Dendritic cell treated with granulocyte-macrophage colony-stimulating factor and Interleukin-4, amounts not matched to agents 40 ng/mL and 50 ng/mL, for 4 days (primary cell): ENCODE measurements around the gene FAM219A.

Source experiments
- H3K27ac Mint-ChIP-seq: one replicate; pipeline ENCODE4 v1.8.0; 2022; ENCODE audit warnings: mild to moderate bottlenecking, mixed read lengths
- H3K27me3 Mint-ChIP-seq: one replicate; pipeline ENCODE4 v1.8.0; 2022; ENCODE audit warnings: mild to moderate bottlenecking, mixed read lengths
- H3K36me3 Mint-ChIP-seq: one replicate; pipeline ENCODE4 v1.8.0; 2022; ENCODE audit warnings: low read depth, mixed read lengths
- H3K4me1 Mint-ChIP-seq: one replicate; pipeline ENCODE4 v1.8.0; 2022; ENCODE audit warnings: low read depth, mixed read lengths
- H3K4me3 Mint-ChIP-seq: one replicate; pipeline ENCODE4 v1.8.0; 2022; ENCODE audit warnings: mild to moderate bottlenecking, moderate library complexity, mixed read lengths
- H3K9me3 Mint-ChIP-seq: one replicate; pipeline ENCODE4 v1.8.0; 2022; ENCODE audit warnings: mixed read lengths
- intact Hi-C: fragments of 100-400 bp; cut with micrococcal nuclease; formaldehyde crosslinking; loops from one replicate; pipeline ENCODE4 v1.15.0; 2022

FAM219A gene

GRCh38 chr9:34419716-34420504 is 38.5 kb downstream of the FAM219A start:
- intact Hi-C loops = no loop called here
- no peak overlapping the region for H3K27ac Mint-ChIP-seq
- H3K36me3 Mint-ChIP-seq = no peaks in the 10 kb centered on the region
- no peak overlapping the region for H3K4me3 Mint-ChIP-seq
- no peaks in the 10 kb centered on the region for H3K9me3 Mint-ChIP-seq
- H3K4me1 Mint-ChIP-seq = no peaks in the 10 kb centered on the region
- no peaks in the 10 kb centered on the region for H3K27me3 Mint-ChIP-seq

- Mint-ChIP-seq H3K4me3 (no peak overlapping the region), H3K36me3 (no peaks in the 10 kb centered on the region), H3K27ac (no peak overlapping the region), H3K27me3 (peaks cover 2% of the 10 kb centered on the region), H3K4me1 (no peaks in the 10 kb centered on the region), H3K9me3 (no peaks in the 10 kb centered on the region)
- intact Hi-C loops = no loop called here
Measured at GRCh38 chr9:34417734-34418133, 40.6 kb downstream of the FAM219A start.

- peaks cover 2% of the 10 kb centered on the region for H3K27me3 Mint-ChIP-seq
- intact Hi-C loops = no loop called here
- no peaks in the 10 kb centered on the region for H3K4me1 Mint-ChIP-seq
- no peak overlapping the region for H3K4me3 Mint-ChIP-seq
- H3K27ac Mint-ChIP-seq = no peak overlapping the region
- H3K36me3 Mint-ChIP-seq = no peaks in the 10 kb centered on the region
- no peaks in the 10 kb centered on the region for H3K9me3 Mint-ChIP-seq
Measured at GRCh38 chr9:34413231-34413852, 45.0 kb downstream of the FAM219A start.

GRCh38 chr9:34412336-34412735 is 46.0 kb downstream of the FAM219A start:
- Mint-ChIP-seq H3K4me3 (no peak overlapping the region), H3K27me3 (peaks cover 2% of the 10 kb centered on the region), H3K36me3 (no peaks in the 10 kb centered on the region), H3K27ac (no peak overlapping the region), H3K9me3 (no peaks in the 10 kb centered on the region), H3K4me1 (peaks cover 4% of the 10 kb centered on the region)
- intact Hi-C loops = no loop called here

GRCh38 chr9:34409154-34409553 is 49.2 kb downstream of the FAM219A start:
- intact Hi-C loops = loop anchor here (10.0 kb wide), 1 partner anchor 136 kb away; no protein-coding TSS in a partner anchor

GRCh38 chr9:34408173-34408572 is 50.2 kb downstream of the FAM219A start:
- intact Hi-C loops = loop anchor here (10.0 kb wide), 1 partner anchor 137 kb away; no protein-coding TSS in a partner anchor
- peaks cover 25% of the 10 kb centered on the region for H3K36me3 Mint-ChIP-seq
- H3K9me3 Mint-ChIP-seq = no peaks in the 10 kb centered on the region
- H3K4me3 Mint-ChIP-seq = no peak overlapping the region
- no peak overlapping the region for H3K27ac Mint-ChIP-seq
- H3K27me3 Mint-ChIP-seq = peaks cover 2% of the 10 kb centered on the region
- peaks cover 4% of the 10 kb centered on the region for H3K4me1 Mint-ChIP-seq

More at GRCh38 chr9:34409154-34409553, 49.2 kb downstream of the FAM219A start:
- no peaks in the 10 kb centered on the region for H3K9me3 Mint-ChIP-seq
- H3K36me3 Mint-ChIP-seq = peaks cover 15% of the 10 kb centered on the region
- peaks cover 4% of the 10 kb centered on the region for H3K4me1 Mint-ChIP-seq
- peaks cover 2% of the 10 kb centered on the region for H3K27me3 Mint-ChIP-seq
- no peak overlapping the region for H3K27ac Mint-ChIP-seq
- H3K4me3 Mint-ChIP-seq = no peak overlapping the region

GRCh38 chr9:34406219-34406618 is 52.2 kb downstream of the FAM219A start:
- H3K4me3 Mint-ChIP-seq = no peak overlapping the region
- H3K9me3 Mint-ChIP-seq = no peaks in the 10 kb centered on the region
- H3K27ac Mint-ChIP-seq = no peak overlapping the region
- intact Hi-C loops = loop anchor here (10.0 kb wide), 1 partner anchor 139 kb away; no protein-coding TSS in a partner anchor
- no peaks in the 10 kb centered on the region for H3K27me3 Mint-ChIP-seq
- peaks cover 44% of the 10 kb centered on the region for H3K36me3 Mint-ChIP-seq
- H3K4me1 Mint-ChIP-seq = peaks cover 4% of the 10 kb centered on the region

- no peaks in the 10 kb centered on the region for H3K27me3 Mint-ChIP-seq
- H3K4me1 Mint-ChIP-seq = peaks cover 4% of the 10 kb centered on the region
- H3K36me3 Mint-ChIP-seq = peaks cover 49% of the 10 kb centered on the region
- intact Hi-C loops = loop anchor here (10.0 kb wide), 1 partner anchor 139 kb away; no protein-coding TSS in a partner anchor
- no peak overlapping the region for H3K27ac Mint-ChIP-seq
- no peak overlapping the region for H3K4me3 Mint-ChIP-seq
- no peaks in the 10 kb centered on the region for H3K9me3 Mint-ChIP-seq
Measured at GRCh38 chr9:34405719-34406118, 52.7 kb downstream of the FAM219A start.

- intact Hi-C loops = loop anchor here (10.0 kb wide), 1 partner anchor 141 kb away; no protein-coding TSS in a partner anchor
- no peak overlapping the region for H3K4me3 Mint-ChIP-seq
- peaks cover 4% of the 10 kb centered on the region for H3K4me1 Mint-ChIP-seq
- no peaks in the 10 kb centered on the region for H3K27me3 Mint-ChIP-seq
- no peak overlapping the region for H3K27ac Mint-ChIP-seq
- H3K36me3 Mint-ChIP-seq = peaks cover 67% of the 10 kb centered on the region
- H3K9me3 Mint-ChIP-seq = no peaks in the 10 kb centered on the region
Measured at GRCh38 chr9:34403554-34404380, 54.6 kb downstream of the FAM219A start.

GRCh38 chr9:34400686-34401602 is 57.4 kb downstream of the FAM219A start:
- Mint-ChIP-seq H3K36me3 (peaks cover 67% of the 10 kb centered on the region), H3K9me3 (no peaks in the 10 kb centered on the region)
- intact Hi-C loops = loop anchor here (10.0 kb wide), 1 partner anchor 144 kb away; no protein-coding TSS in a partner anchor

GRCh38 chr9:34400275-34400674 is 58.1 kb downstream of the FAM219A start:
- no peak overlapping the region for H3K4me3 Mint-ChIP-seq
- H3K36me3 Mint-ChIP-seq = peaks cover 63% of the 10 kb centered on the region
- no peaks in the 10 kb centered on the region for H3K27me3 Mint-ChIP-seq
- no peaks in the 10 kb centered on the region for H3K4me1 Mint-ChIP-seq
- no peak overlapping the region for H3K27ac Mint-ChIP-seq
- no peaks in the 10 kb centered on the region for H3K9me3 Mint-ChIP-seq
- intact Hi-C loops = loop anchor here (10.0 kb wide), 1 partner anchor 145 kb away; no protein-coding TSS in a partner anchor

More at GRCh38 chr9:34400686-34401602, 57.4 kb downstream of the FAM219A start:
- Mint-ChIP-seq H3K4me1 (no peaks in the 10 kb centered on the region), H3K4me3 (no peak overlapping the region), H3K27me3 (no peaks in the 10 kb centered on the region), H3K27ac (no peak overlapping the region)

- no peaks in the 10 kb centered on the region for H3K4me1 Mint-ChIP-seq
- H3K27ac Mint-ChIP-seq = no peak overlapping the region
- peaks cover 57% of the 10 kb centered on the region for H3K36me3 Mint-ChIP-seq
- intact Hi-C loops = loop anchor here (10.0 kb wide), 1 partner anchor 145 kb away; no protein-coding TSS in a partner anchor
- no peak overlapping the region for H3K4me3 Mint-ChIP-seq
- H3K27me3 Mint-ChIP-seq = no peaks in the 10 kb centered on the region
- H3K9me3 Mint-ChIP-seq = no peaks in the 10 kb centered on the region
Measured at GRCh38 chr9:34399729-34400128, 58.6 kb downstream of the FAM219A start.

GRCh38 chr9:34398875-34399274 is 59.5 kb downstream of the FAM219A start:
- H3K27me3 Mint-ChIP-seq = peaks cover 2% of the 10 kb centered on the region
- peaks cover 50% of the 10 kb centered on the region for H3K36me3 Mint-ChIP-seq
- no peak overlapping the region for H3K4me3 Mint-ChIP-seq
- no peaks in the 10 kb centered on the region for H3K9me3 Mint-ChIP-seq
- no peak overlapping the region for H3K27ac Mint-ChIP-seq
- H3K4me1 Mint-ChIP-seq = no peaks in the 10 kb centered on the region
- intact Hi-C loops = no loop called here
